ELR (cell line): ENCODE measurements around the gene SLC41A2.

ENCODE experiments used
- DNase-seq: peaks from one replicate; pipeline ENCODE4 v3.0.0-alpha.2; 2015; ENCODE audit warnings: low read depth

The SLC41A2 gene

DNA sequence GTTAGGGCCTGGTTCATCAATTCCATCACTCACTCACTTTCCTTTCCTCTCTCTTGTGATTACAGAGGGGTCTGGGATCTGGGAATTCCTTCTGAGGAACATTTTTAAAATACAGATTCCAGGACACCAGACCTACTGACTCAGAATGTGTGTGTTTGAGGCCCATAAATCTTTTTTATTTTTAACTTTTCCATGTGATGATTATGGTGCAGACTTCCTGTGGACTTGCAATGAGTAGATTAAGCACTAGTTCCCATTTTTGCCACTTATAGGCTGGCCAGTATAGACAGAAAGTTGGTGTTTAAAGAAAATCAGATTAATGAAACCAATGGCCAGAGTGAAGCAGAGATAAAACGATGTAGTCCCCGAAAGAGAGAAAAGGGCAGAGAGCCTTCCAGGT is 28.1 kb downstream of the SLC41A2 start:
- DNase-seq, result peak; percentile 54

GRCh38 chr12:104929368-104929767 is 28.7 kb downstream of the SLC41A2 start:
- no peak for DNase-seq

DNA sequence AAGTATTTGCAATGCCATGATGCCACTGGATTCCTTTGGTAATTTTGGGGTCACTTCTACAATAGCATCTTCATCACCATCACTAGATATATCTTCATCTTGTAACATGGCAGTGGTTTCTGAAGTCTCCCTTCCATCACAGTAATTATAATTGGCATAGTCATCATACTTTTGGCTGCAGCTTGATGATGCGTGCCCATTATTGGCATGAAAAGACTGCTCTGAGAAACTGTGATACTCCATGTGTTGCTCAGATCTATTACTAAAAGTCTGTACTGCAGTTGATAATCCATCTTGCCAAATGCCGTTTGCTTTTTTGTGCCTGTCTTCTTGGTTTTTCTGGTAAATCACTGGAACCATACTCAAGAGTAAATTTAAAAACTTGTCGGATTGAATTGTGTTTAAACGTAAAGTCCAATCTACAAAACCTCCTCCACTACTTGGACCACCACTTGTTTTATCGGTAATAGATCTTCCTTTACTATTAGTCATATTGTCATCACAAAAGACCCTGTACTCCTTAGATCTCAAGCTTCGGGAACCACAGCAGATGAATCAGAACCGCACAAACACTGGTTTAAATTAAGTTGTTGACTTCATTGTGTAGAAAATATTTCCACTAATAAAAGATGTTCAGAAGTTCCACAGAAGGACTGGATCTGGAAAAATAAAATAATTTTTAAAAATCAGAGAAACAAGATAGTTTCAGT is 29.9 kb downstream of the SLC41A2 start:
- no peak for DNase-seq

GRCh38 chr12:104925501-104925900 is 32.6 kb downstream of the SLC41A2 start:
- no peak for DNase-seq

GRCh38 chr12:104921340-104921739 is 36.8 kb downstream of the SLC41A2 start:
- no peak for DNase-seq

- no peak for DNase-seq
Observed at GRCh38 chr12:104911942-104912341, 46.1 kb downstream of the SLC41A2 start.

- DNase-seq, result peak; percentile 46
Observed at GRCh38 chr12:104910196-104910840, 47.8 kb downstream of the SLC41A2 start.

GRCh38 chr12:104909761-104910160 is 48.3 kb downstream of the SLC41A2 start:
- DNase-seq, result peak; percentile 17
